HepG2 (cell line): Measurements from ENCODE around the gene ALS2CL.

Source experiments
- FOSL1 ChIP-seq: sonication (generic); formaldehyde crosslinking; IDR thresholded peaks from 2 replicates; pipeline ENCODE4 v1.9.0; 2021; ENCODE audit warnings: missing genetic modification reagents, borderline replicate concordance
- MYC ChIP-seq: sonication (generic); formaldehyde crosslinking; IDR thresholded peaks from 2 replicates; pipeline ENCODE4 v1.9.0; 2021; ENCODE audit warnings: missing genetic modification reagents, borderline replicate concordance

DNA sequence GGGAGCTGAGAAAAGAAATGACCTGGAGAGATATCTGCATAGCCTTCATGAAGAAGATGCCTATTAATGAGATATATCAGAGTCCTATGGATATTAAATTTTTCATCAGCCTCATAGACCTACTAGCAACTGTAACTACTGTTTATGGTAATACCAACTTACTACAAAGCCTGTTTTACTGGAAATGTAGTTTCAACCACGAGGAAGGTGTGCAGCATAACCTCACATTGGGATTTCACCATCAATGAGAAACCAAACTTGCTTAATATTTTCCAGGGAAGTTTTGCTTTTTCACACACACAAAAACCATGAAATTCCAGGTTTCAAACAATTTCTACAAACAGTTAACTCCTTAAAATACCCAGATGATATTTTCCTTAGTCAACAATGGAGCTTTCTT, 49.8 kb downstream of the ALS2CL start:
- TF ChIP-seq MYC (CRISPR knock-in tag): no peak
- no peak for TF ChIP-seq FOSL1
